ENCODE results near the gene IFT88.
"Not testable (repeated sequence)": the region's sequence is repeated elsewhere in the genome, so short reads cannot be mapped to it uniquely, and the experiment has no call there.

IFT88 gene

GRCh38 chr13:20652946-20653345 is 86.0 kb downstream of the IFT88 start:
- DNase-seq (ENCODE audit: insufficient read length) (no peak), FAIRE-seq (no peak)
- TF ChIP-seq TAF1 (IDR thresholded peaks at IDR 0.05; ENCODE audit: borderline replicate concordance, low read depth, low read length) (no peak), POLR2A (IDR thresholded peaks at IDR 0.05; ENCODE audit: low read depth, low read length) (no peak), POLR2AphosphoS5 (IDR thresholded peaks at IDR 0.05; ENCODE audit: low read depth, low read length) (no peak)

- no peak for FAIRE-seq
These were observed 87.2 kb downstream of the IFT88 start for GRCh38 chr13:20654156-20654555.

DNA sequence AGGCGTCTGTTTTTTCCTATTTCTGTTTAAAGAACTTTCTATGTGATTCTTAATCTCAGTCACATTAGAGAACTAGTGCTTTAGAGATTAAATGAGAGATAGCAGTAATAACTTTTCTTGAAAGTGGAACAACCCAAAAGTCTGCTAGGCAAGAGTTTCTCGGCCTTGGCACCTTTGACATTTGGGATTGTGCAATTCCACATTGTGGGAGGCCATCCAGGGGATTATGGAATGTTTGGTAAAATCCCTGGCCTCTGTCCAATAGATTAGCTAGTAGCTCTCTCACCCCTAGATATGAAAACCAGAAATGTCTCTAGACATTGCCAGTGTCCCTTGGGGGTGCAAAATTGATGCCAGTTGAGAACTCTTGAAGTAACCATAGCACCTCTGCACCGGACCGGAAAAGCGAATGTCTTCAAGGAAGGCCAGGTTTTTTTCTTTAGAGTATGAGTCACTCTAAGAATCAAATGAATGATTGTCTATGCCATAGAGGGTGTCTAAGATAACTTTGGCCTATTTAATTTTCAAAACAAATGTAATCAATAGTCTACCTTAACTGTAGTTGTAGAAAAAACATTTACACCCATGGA is 91.6 kb downstream of the IFT88 start:
- no peak for FAIRE-seq
- TF ChIP-seq POLR2A (IDR thresholded peaks at IDR 0.05; ENCODE audit: low read depth, low read length): no peak
- no peak for TF ChIP-seq POLR2AphosphoS5 (IDR thresholded peaks at IDR 0.05; ENCODE audit: low read depth, low read length)
- no peak for TF ChIP-seq TAF1 (IDR thresholded peaks at IDR 0.05; ENCODE audit: borderline replicate concordance, low read depth, low read length)
- DNase-seq (ENCODE audit: insufficient read length): no peak

More at GRCh38 chr13:20654156-20654555, 87.2 kb downstream of the IFT88 start:
- TF ChIP-seq TAF1 (IDR thresholded peaks at IDR 0.05; ENCODE audit: borderline replicate concordance, low read depth, low read length) (no peak), POLR2AphosphoS5 (IDR thresholded peaks at IDR 0.05; ENCODE audit: low read depth, low read length) (no peak), POLR2A (IDR thresholded peaks at IDR 0.05; ENCODE audit: low read depth, low read length) (no peak)
- DNase-seq (ENCODE audit: insufficient read length): no peak

- TF ChIP-seq TAF1 (IDR thresholded peaks at IDR 0.05; ENCODE audit: borderline replicate concordance, low read depth, low read length): no peak
- no peak for TF ChIP-seq POLR2A (IDR thresholded peaks at IDR 0.05; ENCODE audit: low read depth, low read length)
- no peak for TF ChIP-seq POLR2AphosphoS5 (IDR thresholded peaks at IDR 0.05; ENCODE audit: low read depth, low read length)
- FAIRE-seq (no peak), DNase-seq (ENCODE audit: insufficient read length) (no peak)
These were observed 97.4 kb downstream of the IFT88 start for GRCh38 chr13:20664351-20664750.

DNA sequence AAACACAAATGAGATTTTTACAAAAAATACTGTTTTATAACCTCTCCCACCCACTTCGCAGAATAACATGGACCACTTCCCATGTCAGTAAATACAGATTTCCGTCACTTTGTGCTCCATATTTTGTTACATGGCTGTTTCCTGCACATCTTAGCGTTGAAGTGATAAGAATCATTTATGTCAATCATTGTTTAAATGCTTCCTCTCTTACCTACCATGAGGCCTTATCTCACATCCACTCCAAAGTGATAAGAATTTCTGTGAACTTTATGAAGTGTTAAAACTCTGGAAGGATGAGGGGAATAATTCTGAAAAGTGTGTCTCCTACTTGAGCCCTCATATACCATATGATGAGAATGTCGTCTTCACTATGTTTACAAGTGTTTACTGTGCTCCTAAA is 100.0 kb downstream of the IFT88 start:
- no peak for FAIRE-seq
- TF ChIP-seq TAF1 (IDR thresholded peaks at IDR 0.05; ENCODE audit: borderline replicate concordance, low read depth, low read length) (no peak), POLR2AphosphoS5 (IDR thresholded peaks at IDR 0.05; ENCODE audit: low read depth, low read length) (no peak), POLR2A (IDR thresholded peaks at IDR 0.05; ENCODE audit: low read depth, low read length) (no peak)
- no peak for DNase-seq (ENCODE audit: insufficient read length)

DNA sequence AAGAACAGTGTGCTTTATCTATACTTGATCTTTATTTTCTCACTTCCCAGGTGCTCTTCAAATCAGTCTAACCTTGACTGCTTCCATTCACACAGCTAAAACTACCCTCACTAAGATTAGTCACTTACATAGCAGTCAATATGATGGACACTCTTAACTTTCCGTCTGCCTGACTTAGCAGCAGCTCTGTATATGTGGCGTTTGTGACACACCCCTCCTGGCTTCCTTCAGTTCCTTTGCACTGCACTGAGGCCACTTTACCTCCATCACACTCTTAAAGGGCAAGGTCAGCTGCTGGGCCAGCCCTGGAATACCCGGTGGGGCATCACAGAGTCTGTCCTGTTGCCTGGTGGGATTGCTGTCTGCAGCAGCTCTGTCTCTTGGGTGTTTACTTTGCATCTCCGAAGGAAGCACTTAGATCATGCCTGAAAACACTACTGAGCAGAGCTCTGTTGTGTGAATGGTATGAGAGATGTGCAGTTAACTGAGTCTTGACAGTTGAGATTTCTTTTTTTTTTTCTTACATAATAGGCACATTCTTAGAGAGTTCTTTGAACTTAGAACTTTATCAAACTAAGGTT is 101.0 kb downstream of the IFT88 start:
- TF ChIP-seq POLR2A (IDR thresholded peaks at IDR 0.05; ENCODE audit: low read depth, low read length): no peak
- TF ChIP-seq POLR2AphosphoS5 (IDR thresholded peaks at IDR 0.05; ENCODE audit: low read depth, low read length): no peak
- no peak for TF ChIP-seq TAF1 (IDR thresholded peaks at IDR 0.05; ENCODE audit: borderline replicate concordance, low read depth, low read length)
- DNase-seq (ENCODE audit: insufficient read length) (no peak), FAIRE-seq (no peak)

DNA sequence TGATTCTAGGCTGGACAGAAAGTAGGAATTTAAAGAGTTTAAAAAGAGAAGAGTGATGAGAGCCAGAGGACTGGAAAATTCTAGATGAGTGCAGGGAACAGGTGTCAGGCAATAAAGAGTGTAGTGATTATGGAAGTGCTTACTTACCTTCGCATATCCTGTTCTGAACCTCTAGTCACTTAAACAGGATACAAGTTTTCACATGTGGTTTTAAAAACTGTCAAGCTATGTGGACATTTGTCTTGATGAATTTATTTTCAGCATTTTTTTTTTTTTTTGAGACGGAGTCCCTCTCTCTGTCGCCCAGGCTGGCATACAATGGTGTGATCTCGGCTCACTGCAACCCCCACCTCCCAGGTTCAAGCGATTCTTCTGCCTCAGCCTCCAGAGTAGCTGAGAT is 102.2 kb downstream of the IFT88 start:
- TF ChIP-seq TAF1 (IDR thresholded peaks at IDR 0.05; ENCODE audit: borderline replicate concordance, low read depth, low read length): no peak
- TF ChIP-seq POLR2A (IDR thresholded peaks at IDR 0.05; ENCODE audit: low read depth, low read length): no peak
- no peak for TF ChIP-seq POLR2AphosphoS5 (IDR thresholded peaks at IDR 0.05; ENCODE audit: low read depth, low read length)
- no peak for FAIRE-seq
- DNase-seq (ENCODE audit: insufficient read length): no peak

- DNase-seq (ENCODE audit: insufficient read length): no peak
- no peak for TF ChIP-seq TAF1 (IDR thresholded peaks at IDR 0.05; ENCODE audit: borderline replicate concordance, low read depth, low read length)
- TF ChIP-seq POLR2AphosphoS5 (IDR thresholded peaks at IDR 0.05; ENCODE audit: low read depth, low read length): no peak
- TF ChIP-seq POLR2A (IDR thresholded peaks at IDR 0.05; ENCODE audit: low read depth, low read length): no peak
- no peak for FAIRE-seq
These were observed 104.8 kb downstream of the IFT88 start for GRCh38 chr13:20671789-20672188.

DNA sequence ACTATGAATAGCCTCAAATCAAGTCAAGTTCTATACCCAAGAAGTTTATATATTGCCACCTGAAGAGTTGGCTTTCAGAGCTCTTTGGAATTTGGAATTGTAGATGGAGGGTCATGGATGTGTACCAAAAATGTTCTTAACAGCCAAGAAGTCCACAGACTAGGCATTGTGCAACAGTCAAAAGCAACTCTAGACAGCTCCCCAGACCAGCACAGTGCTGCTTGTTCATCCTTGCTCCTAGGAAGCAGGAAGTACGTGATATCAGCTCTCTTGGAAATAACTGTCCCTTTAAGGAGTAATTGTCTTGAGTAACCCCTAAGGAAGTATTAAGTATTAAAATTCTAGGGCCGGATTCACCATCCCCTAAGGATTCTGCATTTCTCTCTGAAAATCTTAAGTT is 105.8 kb downstream of the IFT88 start:
- no peak for FAIRE-seq
- DNase-seq (ENCODE audit: insufficient read length): no peak
- TF ChIP-seq POLR2AphosphoS5 (IDR thresholded peaks at IDR 0.05; ENCODE audit: low read depth, low read length) (no peak), TAF1 (IDR thresholded peaks at IDR 0.05; ENCODE audit: borderline replicate concordance, low read depth, low read length) (no peak), POLR2A (IDR thresholded peaks at IDR 0.05; ENCODE audit: low read depth, low read length) (no peak)

- DNase-seq (ENCODE audit: insufficient read length) (no peak), FAIRE-seq (no peak)
- no peak for TF ChIP-seq POLR2AphosphoS5 (IDR thresholded peaks at IDR 0.05; ENCODE audit: low read depth, low read length)
- no peak for TF ChIP-seq TAF1 (IDR thresholded peaks at IDR 0.05; ENCODE audit: borderline replicate concordance, low read depth, low read length)
- no peak for TF ChIP-seq POLR2A (IDR thresholded peaks at IDR 0.05; ENCODE audit: low read depth, low read length)
These were observed 106.8 kb downstream of the IFT88 start for GRCh38 chr13:20673715-20674114.

DNA sequence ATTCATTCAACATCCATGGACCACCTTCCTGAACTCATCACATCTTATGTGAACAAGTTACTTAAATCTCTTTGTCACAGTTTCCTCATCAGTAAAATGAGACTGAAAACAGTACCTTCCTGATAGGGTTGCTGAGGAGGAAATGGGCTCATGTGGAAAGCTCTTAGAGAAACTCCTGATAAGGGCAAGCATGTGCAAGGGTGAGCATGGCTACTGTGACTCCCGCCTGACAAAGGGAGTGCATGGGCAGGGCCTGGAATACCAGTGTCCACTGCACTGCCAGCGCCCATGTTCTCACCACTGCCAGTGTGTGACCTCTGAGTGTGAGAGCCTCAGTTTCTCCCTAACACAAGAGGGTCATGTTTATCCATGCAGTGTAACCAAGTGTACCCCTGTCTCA is 109.3 kb downstream of the IFT88 start:
- DNase-seq (ENCODE audit: insufficient read length) (no peak), FAIRE-seq (no peak)
- TF ChIP-seq TAF1 (IDR thresholded peaks at IDR 0.05; ENCODE audit: borderline replicate concordance, low read depth, low read length): no peak
- TF ChIP-seq POLR2A (IDR thresholded peaks at IDR 0.05; ENCODE audit: low read depth, low read length): no peak
- no peak for TF ChIP-seq POLR2AphosphoS5 (IDR thresholded peaks at IDR 0.05; ENCODE audit: low read depth, low read length)

GRCh38 chr13:20678606-20679005 is 111.6 kb downstream of the IFT88 start:
- not testable (repeated sequence) for FAIRE-seq; DNase-seq (ENCODE audit: insufficient read length)
